Hematopoietic multipotent progenitor cell treated with erythropoietin and hydrocortisone succinate and interleukin-3 and kit ligand, for 6 days (in vitro differentiated cells): Measurements from ENCODE around the gene ZBTB21.

Experiments used
- DNase-seq: peaks from one replicate; pipeline ENCODE4 v3.0.0-alpha.2; 2015

ZBTB21 gene

GRCh38 chr21:41948901-41949300 lies 61.3 kb downstream of the ZBTB21 start:
- DNase-seq: no peak

- DNase-seq: no peak
Observed at GRCh38 chr21:41948078-41948895, 61.9 kb downstream of the ZBTB21 start.

- no peak for DNase-seq
Observed at GRCh38 chr21:41945982-41946381, 64.2 kb downstream of the ZBTB21 start.

GRCh38 chr21:41943851-41944250 lies 66.3 kb downstream of the ZBTB21 start:
- DNase-seq: no peak

- no peak for DNase-seq
Observed at GRCh38 chr21:41942457-41942856, 67.7 kb downstream of the ZBTB21 start.

GRCh38 chr21:41941941-41942340 lies 68.2 kb downstream of the ZBTB21 start:
- DNase-seq: no peak

- no peak for DNase-seq
Observed at GRCh38 chr21:41940431-41940830, 69.7 kb downstream of the ZBTB21 start.

- DNase-seq: no peak
Observed at GRCh38 chr21:41939391-41939790, 70.8 kb downstream of the ZBTB21 start.
